OCI-LY1 (cell line): ENCODE data around the gene DCC.

Experiments used
- H2AFZ ChIP-seq: fragments of 200-600 bp; sonication (generic), shearing (Covaris generic); 2 replicates; pipeline ENCODE4 v1.6.0; 2014; ENCODE audit warnings: antibody characterized with exemption, mild to moderate bottlenecking, low read length
- H3F3A ChIP-seq: fragments of 200-600 bp; sonication (generic), shearing (Covaris generic); 2 replicates; pipeline ENCODE4 v1.6.0; 2014; ENCODE audit warnings: mild to moderate bottlenecking, antibody characterized with exemption, low read length, moderate library complexity; ENCODE audit not compliant: insufficient read depth
- H3K27ac ChIP-seq: fragments of 200-600 bp; sonication (generic); 2 replicates; pipeline ENCODE4 v1.5.1; 2014; ENCODE audit warnings: low read length, mixed run types, mild to moderate bottlenecking, low read depth; ENCODE audit not compliant: poor library complexity, severe bottlenecking
- H3K27me3 ChIP-seq: fragments of 200-600 bp; sonication (generic); 2 replicates; pipeline ENCODE4 v1.6.0; 2014; ENCODE audit warnings: antibody characterized with exemption, mild to moderate bottlenecking, low read length, moderate library complexity; ENCODE audit not compliant: insufficient read depth
- H3K36me3 ChIP-seq: fragments of 200-600 bp; sonication (generic); 2 replicates; pipeline ENCODE4 v1.6.1; 2014; ENCODE audit warnings: mild to moderate bottlenecking, antibody characterized with exemption, low read length, moderate library complexity, mixed read lengths; ENCODE audit not compliant: insufficient read depth
- H3K4me1 ChIP-seq: fragments of 200-600 bp; sonication (generic); 2 replicates; pipeline ENCODE4 v1.5.1; 2014; ENCODE audit warnings: mild to moderate bottlenecking, low read length, moderate library complexity; ENCODE audit not compliant: insufficient read depth, severe bottlenecking
- H3K4me2 ChIP-seq: fragments of 200-600 bp; sonication (generic), shearing (Covaris generic); 2 replicates; pipeline ENCODE4 v1.6.1; 2014; ENCODE audit warnings: low read length
- H3K4me3 ChIP-seq: fragments of 200-600 bp; sonication (generic); 2 replicates; pipeline ENCODE4 v1.5.1; 2014; ENCODE audit warnings: low read length, low read depth, mild to moderate bottlenecking, mixed read lengths; ENCODE audit not compliant: poor library complexity, severe bottlenecking
- H3K79me2 ChIP-seq: fragments of 200-600 bp; shearing (Covaris generic); 2 replicates; pipeline ENCODE4 v1.6.1; 2016; ENCODE audit warnings: mixed run types, low read length, mixed read lengths; ENCODE audit not compliant: insufficient read depth
- H3K9ac ChIP-seq: fragments of 200-600 bp; sonication (generic), shearing (Covaris generic); 2 replicates; pipeline ENCODE4 v1.6.1; 2014; ENCODE audit warnings: mild to moderate bottlenecking, low read length, mixed read lengths
- H3K9me2 ChIP-seq: fragments of 200-600 bp; sonication (generic), shearing (Covaris generic); 2 replicates; pipeline ENCODE4 v1.6.1; 2014; ENCODE audit warnings: low read depth, mild to moderate bottlenecking, low read length, mixed read lengths
- H3K9me3 ChIP-seq: fragments of 200-600 bp; shearing (Covaris generic); 2 replicates; pipeline ENCODE4 v1.6.1; 2014; ENCODE audit warnings: low read length, mixed read lengths
- H4K20me1 ChIP-seq: fragments of 200-600 bp; sonication (generic), shearing (Covaris generic); 2 replicates; pipeline ENCODE4 v1.6.0; 2016; ENCODE audit warnings: mild to moderate bottlenecking, low read length; ENCODE audit not compliant: insufficient read depth
- CTCF ChIP-seq: fragments of 200-600 bp; sonication (generic), shearing (Covaris generic); IDR thresholded peaks from 2 replicates; pipeline ENCODE4 v1.5.1; 2017; ENCODE audit warnings: mild to moderate bottlenecking, antibody characterized with exemption, low read length, moderate library complexity, mixed read lengths
- EZH2 ChIP-seq: fragments of 200-600 bp; sonication (generic), shearing (Covaris generic); IDR thresholded peaks from 2 replicates; pipeline ENCODE4 v1.8.0; 2017; ENCODE audit warnings: borderline replicate concordance, mixed run types, mild to moderate bottlenecking, antibody characterized with exemption, low read length, moderate library complexity, mixed read lengths

The DCC gene

GRCh38 chr18:52518086-52518485, 178.1 kb downstream of the DCC start:
- Histone ChIP-seq H3K9me2 (no peaks in the 10 kb centered on the region), H3K79me2 (no peaks in the 10 kb centered on the region), H3F3A (no peaks in the 10 kb centered on the region; the same call in 1 of the 2 replicates), H3K4me2 (no peak overlapping the region), H3K9me3 (no peaks in the 10 kb centered on the region), H3K9ac (no peak overlapping the region), H3K27me3 (no peaks in the 10 kb centered on the region), H3K4me1 (no peaks in the 10 kb centered on the region), H2AFZ (no peak overlapping the region), H4K20me1 (no peaks in the 10 kb centered on the region), H3K4me3 (no peak overlapping the region), H3K27ac (no peak overlapping the region), H3K36me3 (no peaks in the 10 kb centered on the region)
- no peak for TF ChIP-seq CTCF
- no peak for TF ChIP-seq EZH2

GRCh38 chr18:52519021-52519420, 179.0 kb downstream of the DCC start:
- no peaks in the 10 kb centered on the region for H3K79me2 ChIP-seq
- no peak for TF ChIP-seq EZH2
- no peak for TF ChIP-seq CTCF
- H3K27me3 ChIP-seq: no peaks in the 10 kb centered on the region
- no peaks in the 10 kb centered on the region for H3F3A ChIP-seq
- H3K9me2 ChIP-seq: no peaks in the 10 kb centered on the region
- no peak overlapping the region for H3K4me2 ChIP-seq
- H3K9me3 ChIP-seq: no peaks in the 10 kb centered on the region
- no peaks in the 10 kb centered on the region for H4K20me1 ChIP-seq
- H3K4me3 ChIP-seq: no peak overlapping the region
- H3K36me3 ChIP-seq: no peaks in the 10 kb centered on the region
- H2AFZ ChIP-seq: no peak overlapping the region
- no peaks in the 10 kb centered on the region for H3K4me1 ChIP-seq
- H3K9ac ChIP-seq: no peak overlapping the region
- H3K27ac ChIP-seq: no peak overlapping the region

- Histone ChIP-seq H4K20me1 (no peaks in the 10 kb centered on the region), H3K36me3 (no peaks in the 10 kb centered on the region), H3K9ac (no peak overlapping the region), H3K4me1 (no peaks in the 10 kb centered on the region), H3K79me2 (no peaks in the 10 kb centered on the region), H3K27ac (no peak overlapping the region), H3K27me3 (no peaks in the 10 kb centered on the region), H3K4me3 (no peak overlapping the region), H3F3A (no peaks in the 10 kb centered on the region), H3K9me2 (no peaks in the 10 kb centered on the region), H3K4me2 (no peak overlapping the region), H3K9me3 (no peaks in the 10 kb centered on the region), H2AFZ (no peak overlapping the region)
- no peak for TF ChIP-seq EZH2
- no peak for TF ChIP-seq CTCF
These were observed 183.6 kb downstream of the DCC start for GRCh38 chr18:52523566-52523965.
